Nephron progenitor cell (in vitro differentiated cells): Measurements from ENCODE around the gene DGCR2.
A peak's percentile ranks its signal among the peaks of the same experiment; 100 is the strongest.
"Not testable (repeated sequence)": the region's sequence is repeated elsewhere in the genome, so short reads cannot be mapped to it uniquely, and the experiment has no call there.

Source experiments
- DNase-seq: peaks from one replicate; pipeline ENCODE4 v3.0.0; 2021
- H3K27ac Mint-ChIP-seq: 2 replicates; pipeline ENCODE4 v1.8.0; 2021; ENCODE audit warnings: mild to moderate bottlenecking, moderate library complexity, mixed read lengths
- H3K27me3 Mint-ChIP-seq: 2 replicates; pipeline ENCODE4 v1.8.0; 2021; ENCODE audit warnings: mild to moderate bottlenecking, low read depth, mixed read lengths; ENCODE audit not compliant: poor library complexity
- H3K36me3 Mint-ChIP-seq: 2 replicates; pipeline ENCODE4 v1.8.0; 2021; ENCODE audit warnings: low read depth, mixed read lengths
- H3K4me1 Mint-ChIP-seq: 2 replicates; pipeline ENCODE4 v1.8.0; 2021; ENCODE audit warnings: mixed read lengths
- H3K4me3 Mint-ChIP-seq: 2 replicates; pipeline ENCODE4 v1.8.0; 2021; ENCODE audit warnings: mild to moderate bottlenecking, moderate library complexity, mixed read lengths
- H3K9me3 Mint-ChIP-seq: 2 replicates; pipeline ENCODE4 v1.8.0; 2021; ENCODE audit warnings: mild to moderate bottlenecking, moderate library complexity, mixed read lengths
- CTCF ChIP-seq: fragments of 200-600 bp; sonication (generic); IDR thresholded peaks from 2 replicates; pipeline ENCODE4 v1.5.0; 2021; ENCODE audit warnings: antibody characterized with exemption

DGCR2 gene

DNA sequence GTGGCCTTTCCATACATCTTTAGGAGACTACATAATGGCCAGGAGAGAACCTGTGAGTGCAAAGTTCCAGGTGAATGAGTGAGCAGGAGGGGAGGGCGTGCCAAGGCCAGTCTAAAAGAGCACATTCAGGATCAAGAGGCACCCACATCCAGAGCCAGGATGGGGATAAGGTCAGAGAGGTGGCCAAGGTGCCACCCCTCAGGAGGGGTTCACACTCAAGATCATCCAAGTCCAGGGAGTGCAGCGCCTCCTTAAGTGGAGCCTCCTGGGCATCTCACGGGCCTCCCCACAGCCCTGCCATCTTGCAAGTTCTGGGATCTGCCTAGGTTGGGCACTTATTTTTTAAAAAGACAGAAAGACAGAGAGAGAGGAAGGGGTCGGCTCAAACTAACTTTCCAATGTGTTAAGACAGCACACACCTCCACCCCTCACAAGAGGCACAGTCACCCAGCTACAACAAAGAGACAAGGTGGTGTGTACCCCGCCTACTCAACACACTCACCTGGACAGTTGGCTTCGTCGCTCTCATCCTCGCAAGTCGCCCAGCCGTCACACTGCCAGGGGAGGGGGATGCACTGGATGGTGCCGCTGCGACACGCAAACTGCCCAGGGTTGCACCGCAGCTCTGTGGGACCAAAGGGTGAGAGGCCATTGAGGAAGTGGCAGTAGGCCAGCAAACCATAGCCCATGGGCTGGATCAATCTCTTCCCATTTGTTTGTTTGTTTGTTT is 33.2 kb downstream of the DGCR2 start:
- Mint-ChIP-seq H3K36me3 (peaks cover 43% of the 10 kb centered on the region), H3K4me3 (no peak overlapping the region), H3K27me3 (no peaks in the 10 kb centered on the region), H3K4me1 (peaks cover 23% of the 10 kb centered on the region), H3K27ac (peak overlapping the region; percentile 61), H3K9me3 (peaks cover 10% of the 10 kb centered on the region)
- TF ChIP-seq CTCF: no peak
- DNase-seq: no peak

GRCh38 chr22:19086896-19087295 is 35.3 kb downstream of the DGCR2 start:
- Mint-ChIP-seq H3K4me3 (no peak overlapping the region), H3K36me3 (peaks cover 49% of the 10 kb centered on the region), H3K27me3 (no peaks in the 10 kb centered on the region), H3K9me3 (peaks cover 10% of the 10 kb centered on the region), H3K27ac (peak overlapping the region; percentile 29), H3K4me1 (peaks cover 23% of the 10 kb centered on the region)
- no peak for TF ChIP-seq CTCF
- no peak for DNase-seq

DNA sequence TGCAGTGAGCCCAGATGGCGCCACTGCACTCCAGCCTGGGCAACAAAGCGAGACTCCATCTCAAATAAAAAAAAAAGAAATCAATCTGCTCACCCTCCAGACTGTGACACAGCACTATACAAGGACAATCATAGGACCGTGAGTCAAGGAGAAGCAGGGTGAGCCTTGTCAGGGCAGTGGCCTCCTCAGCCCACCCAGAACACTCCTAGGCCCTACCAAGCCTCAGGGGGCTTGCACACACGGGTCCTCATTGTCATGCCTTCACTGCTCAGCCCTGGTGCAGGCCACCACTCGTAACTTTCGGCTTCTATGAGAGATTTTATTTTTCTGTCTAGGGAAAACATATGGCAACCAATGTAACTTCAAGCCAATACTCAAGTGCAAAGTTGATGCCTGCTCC is 35.8 kb downstream of the DGCR2 start:
- DNase-seq: no peak
- H3K27ac Mint-ChIP-seq: peak overlapping the region; percentile 29
- peaks cover 23% of the 10 kb centered on the region for H3K4me1 Mint-ChIP-seq
- H3K9me3 Mint-ChIP-seq: peaks cover 10% of the 10 kb centered on the region
- no peaks in the 10 kb centered on the region for H3K27me3 Mint-ChIP-seq
- no peak for TF ChIP-seq CTCF
- peaks cover 49% of the 10 kb centered on the region for H3K36me3 Mint-ChIP-seq
- no peak overlapping the region for H3K4me3 Mint-ChIP-seq

GRCh38 chr22:19085233-19085718 is 36.9 kb downstream of the DGCR2 start:
- H3K27ac Mint-ChIP-seq: peak overlapping the region; percentile 69
- no peaks in the 10 kb centered on the region for H3K27me3 Mint-ChIP-seq
- H3K9me3 Mint-ChIP-seq: peaks cover 10% of the 10 kb centered on the region
- H3K4me1 Mint-ChIP-seq: peaks cover 23% of the 10 kb centered on the region
- H3K36me3 Mint-ChIP-seq: peaks cover 49% of the 10 kb centered on the region
- TF ChIP-seq CTCF: peak; percentile 14
- no peak overlapping the region for H3K4me3 Mint-ChIP-seq
- no peak for DNase-seq

- H3K36me3 Mint-ChIP-seq: peaks cover 49% of the 10 kb centered on the region
These were observed 37.6 kb downstream of the DGCR2 start for GRCh38 chr22:19084586-19084985.

DNA sequence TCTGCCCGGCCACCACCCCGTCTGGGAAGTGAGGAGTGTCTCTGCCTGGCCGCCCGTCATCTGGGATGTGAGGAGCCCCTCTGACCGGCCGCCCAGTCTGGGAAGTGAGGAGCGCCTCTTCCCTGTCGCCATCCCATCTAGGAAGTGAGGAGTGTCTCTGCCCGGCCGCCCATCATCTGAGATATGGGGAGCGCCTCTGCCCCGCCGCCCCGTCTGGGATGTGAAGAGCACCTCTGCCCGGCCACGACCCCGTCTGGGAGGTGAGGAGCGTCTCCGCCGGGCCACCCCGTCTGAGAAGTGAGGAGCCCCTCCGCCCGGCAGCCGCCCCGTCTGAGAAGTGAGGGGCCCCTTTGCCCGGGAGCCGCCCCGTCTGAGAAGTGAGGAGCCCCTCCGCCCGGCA is 38.1 kb downstream of the DGCR2 start:
- not testable (repeated sequence) for DNase-seq, H3K27ac Mint-ChIP-seq, H3K27me3 Mint-ChIP-seq, H3K4me3 Mint-ChIP-seq
- peaks cover 10% of the 10 kb centered on the region for H3K9me3 Mint-ChIP-seq
- peaks cover 48% of the 10 kb centered on the region for H3K36me3 Mint-ChIP-seq
- H3K4me1 Mint-ChIP-seq: peaks cover 23% of the 10 kb centered on the region

More at GRCh38 chr22:19084586-19084985, 37.6 kb downstream of the DGCR2 start:
- not testable (repeated sequence) for H3K4me3 Mint-ChIP-seq, DNase-seq, H3K27me3 Mint-ChIP-seq, H3K27ac Mint-ChIP-seq
- peaks cover 23% of the 10 kb centered on the region for H3K4me1 Mint-ChIP-seq
- H3K9me3 Mint-ChIP-seq: peaks cover 10% of the 10 kb centered on the region

- Mint-ChIP-seq H3K4me3 (no peak overlapping the region), H3K4me1 (peaks cover 19% of the 10 kb centered on the region), H3K27ac (no peak overlapping the region), H3K36me3 (peaks cover 36% of the 10 kb centered on the region), H3K9me3 (peaks cover 10% of the 10 kb centered on the region), H3K27me3 (no peaks in the 10 kb centered on the region)
- no peak for DNase-seq
- no peak for TF ChIP-seq CTCF
These were observed 39.4 kb downstream of the DGCR2 start for GRCh38 chr22:19082793-19083192.
